PC-3 (cell line): ENCODE data around the gene ARHGAP31. TPM values are rescaled to one million over a fixed set of nuclear protein-coding genes. Genes with fewer than 3 reads are reported as not detected.

Experiments used
- ATAC-seq: fragments of 200-7000 bp; cut with Tn5 transposase; 2 replicates; pipeline ENCODE4 v1.9.1; 2020; ENCODE audit warnings: mild to moderate bottlenecking, moderate library complexity
- BruUV-seq: library from RNA; stranded (reverse); fragments of 400-500 nt; replicated peaks from 2 replicates; lab custom pipeline; 2021; lab: Mats Ljungman, UMichigan
- CTCF ChIA-PET: fragments of 300-600 bp; sonication (Branson Sonifier 250); formaldehyde crosslinking; loops from one replicate; lab custom pipeline; 2022; ENCODE audit warnings: antibody characterized with exemption; lab: Charles Lee
- POLR2A ChIA-PET: fragments of 300-600 bp; sonication (Branson Sonifier 250); formaldehyde crosslinking; loops from one replicate; lab custom pipeline; 2022; ENCODE audit warnings: antibody characterized with exemption; ENCODE audit not compliant: unreplicated experiment; lab: Charles Lee
- DNase-seq: peaks from one replicate; pipeline ENCODE4 v3.0.0-alpha.2; 2015
- H2AFZ ChIP-seq: fragments of 300-600 bp; sonication (generic); 2 replicates; pipeline ENCODE4 v1.6.0; 2016; ENCODE audit warnings: antibody characterized with exemption, low read length
- H3F3A ChIP-seq: fragments of 300-600 bp; sonication (generic); one replicate; pipeline ENCODE4 v1.6.0; 2017; ENCODE audit warnings: antibody characterized with exemption, low read length, control low read depth, mild to moderate bottlenecking; ENCODE audit not compliant: unreplicated experiment
- H3K27ac ChIP-seq: fragments of 300-600 bp; sonication (generic); 2 replicates; pipeline ENCODE4 v1.5.1; 2016; ENCODE audit warnings: mild to moderate bottlenecking, low read length
- H3K27me3 ChIP-seq: fragments of 300-600 bp; sonication (generic); 2 replicates; pipeline ENCODE4 v1.6.1; 2016; ENCODE audit warnings: low read length, mixed read lengths
- H3K36me3 ChIP-seq: fragments of 300-600 bp; sonication (generic); 2 replicates; pipeline ENCODE4 v1.6.1; 2016; ENCODE audit warnings: low read depth, mixed run types, low read length, mixed read lengths
- H3K4me1 ChIP-seq: fragments of 300-600 bp; sonication (generic); 2 replicates; pipeline ENCODE4 v1.5.1; 2016; ENCODE audit warnings: low read length; ENCODE audit not compliant: insufficient read depth
- H3K4me2 ChIP-seq: fragments of 300-600 bp; sonication (generic); 2 replicates; pipeline ENCODE4 v1.6.0; 2016; ENCODE audit warnings: low read length
- H3K4me3 ChIP-seq: fragments of 300-600 bp; sonication (generic); 2 replicates; pipeline ENCODE4 v1.5.1; 2016; ENCODE audit warnings: mild to moderate bottlenecking, low read length, mixed read lengths
- H3K79me2 ChIP-seq: fragments of 300-600 bp; sonication (generic); 2 replicates; pipeline ENCODE4 v1.6.1; 2017; ENCODE audit warnings: low read length, mixed read lengths
- H3K9ac ChIP-seq: fragments of 300-600 bp; sonication (generic); 2 replicates; pipeline ENCODE4 v1.6.0; 2016; ENCODE audit warnings: mild to moderate bottlenecking, low read length
- H3K9me2 ChIP-seq: fragments of 300-600 bp; sonication (generic); replicated peaks from 2 replicates; pipeline ENCODE4 v1.6.1; 2016; ENCODE audit warnings: mixed run types, low read length, mixed read lengths
- H3K9me3 ChIP-seq: fragments of 300-600 bp; sonication (generic); 2 replicates; pipeline ENCODE4 v1.6.1; 2016; ENCODE audit warnings: low read length, mixed read lengths
- H4K20me1 ChIP-seq: fragments of 300-600 bp; sonication (generic); 2 replicates; pipeline ENCODE4 v1.6.1; 2016; ENCODE audit warnings: low read length, mixed read lengths
- EZH2 ChIP-seq: fragments of 300-600 bp; sonication (generic); IDR thresholded peaks from one replicate; pipeline ENCODE4 v1.6.1; 2017; ENCODE audit warnings: antibody characterized with exemption, mild to moderate bottlenecking, low read length; ENCODE audit not compliant: unreplicated experiment
- EZH2phosphoT487 ChIP-seq: fragments of 300-600 bp; sonication (generic); IDR thresholded peaks from 2 replicates; pipeline ENCODE4 v1.6.1; 2018; ENCODE audit warnings: mild to moderate bottlenecking, antibody characterized with exemption, low read length, borderline replicate concordance
- intact Hi-C: fragments of 100-400 bp; cut with micrococcal nuclease; formaldehyde crosslinking; loops from 2 replicates; pipeline ENCODE4 v1.9.0; 2023
- total RNA-seq: library from RNA; depleted of rRNA; stranded (reverse); fragments of >200 nt; gene quantifications from 2 replicates; pipeline ENCODE4 v1.2.3, GENCODE V29; 2014; rRNA removed
- TF ChIP-seq, protein P1 (sequence below): fragments of 300-600 bp; sonication (generic); conservative IDR thresholded peaks from 2 replicates; pipeline ENCODE4 v1.5.1; 2017; ENCODE audit warnings: antibody characterized with exemption, low read depth, mild to moderate bottlenecking, low read length

The ARHGAP31 gene
- total RNA-seq, 1 experiment from 2014 or later = 7.8 TPM

GRCh38 chr3:119468041-119468440 lies 173.9 kb downstream of the ARHGAP31 start:
- H3K9ac ChIP-seq = peak overlapping the region; percentile 91; the same call in 1 of the 2 replicates
- peaks cover 23% of the 10 kb centered on the region for H3K4me1 ChIP-seq
- peak overlapping the region; percentile 99 for H2AFZ ChIP-seq
- H3K9me3 ChIP-seq = no peaks in the 10 kb centered on the region
- H3K4me2 ChIP-seq = peak overlapping the region; percentile 89
- no peaks in the 10 kb centered on the region for H3K27me3 ChIP-seq
- no TSS peak for BruUV-seq
- CTCF ChIA-PET = no interaction called here
- POLR2A ChIA-PET = no interaction called here
- H3K79me2 ChIP-seq = peaks cover 23% of the 10 kb centered on the region
- TF ChIP-seq, protein P1, sequence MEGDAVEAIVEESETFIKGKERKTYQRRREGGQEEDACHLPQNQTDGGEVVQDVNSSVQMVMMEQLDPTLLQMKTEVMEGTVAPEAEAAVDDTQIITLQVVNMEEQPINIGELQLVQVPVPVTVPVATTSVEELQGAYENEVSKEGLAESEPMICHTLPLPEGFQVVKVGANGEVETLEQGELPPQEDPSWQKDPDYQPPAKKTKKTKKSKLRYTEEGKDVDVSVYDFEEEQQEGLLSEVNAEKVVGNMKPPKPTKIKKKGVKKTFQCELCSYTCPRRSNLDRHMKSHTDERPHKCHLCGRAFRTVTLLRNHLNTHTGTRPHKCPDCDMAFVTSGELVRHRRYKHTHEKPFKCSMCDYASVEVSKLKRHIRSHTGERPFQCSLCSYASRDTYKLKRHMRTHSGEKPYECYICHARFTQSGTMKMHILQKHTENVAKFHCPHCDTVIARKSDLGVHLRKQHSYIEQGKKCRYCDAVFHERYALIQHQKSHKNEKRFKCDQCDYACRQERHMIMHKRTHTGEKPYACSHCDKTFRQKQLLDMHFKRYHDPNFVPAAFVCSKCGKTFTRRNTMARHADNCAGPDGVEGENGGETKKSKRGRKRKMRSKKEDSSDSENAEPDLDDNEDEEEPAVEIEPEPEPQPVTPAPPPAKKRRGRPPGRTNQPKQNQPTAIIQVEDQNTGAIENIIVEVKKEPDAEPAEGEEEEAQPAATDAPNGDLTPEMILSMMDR = no peak
- TF ChIP-seq EZH2phosphoT487 (no peak), EZH2 (no peak)
- ATAC-seq = no peak
- H3F3A ChIP-seq = no peaks in the 10 kb centered on the region
- no peaks in the 10 kb centered on the region for H4K20me1 ChIP-seq
- H3K4me3 ChIP-seq = peak overlapping the region; percentile 85; the same call in 1 of the 2 replicates
- intact Hi-C loops = no loop called here
- no peak for DNase-seq
- peaks cover 3% of the 10 kb centered on the region for H3K36me3 ChIP-seq
- H3K27ac ChIP-seq = no peak overlapping the region
- no peaks in the 10 kb centered on the region for H3K9me2 ChIP-seq

- H3K9me3 ChIP-seq = no peaks in the 10 kb centered on the region
- DNase-seq = peak; percentile 53
- H4K20me1 ChIP-seq = no peaks in the 10 kb centered on the region
- peaks cover 3% of the 10 kb centered on the region for H3K36me3 ChIP-seq
- ChIA-PET POLR2A (no interaction called here), CTCF (no interaction called here)
- H3K79me2 ChIP-seq = peaks cover 19% of the 10 kb centered on the region
- H3K9ac ChIP-seq = peak overlapping the region; percentile 91
- intact Hi-C loops = loop anchor here (1.0 kb wide), 2 partner anchors 29 to 212 kb away; partner anchors contain the start of gene TIMMDC1
- no peaks in the 10 kb centered on the region for H3K27me3 ChIP-seq
- H2AFZ ChIP-seq = peak overlapping the region; percentile 99
- H3K9me2 ChIP-seq = no peaks in the 10 kb centered on the region
- no peaks in the 10 kb centered on the region for H3F3A ChIP-seq
- H3K4me2 ChIP-seq = peak overlapping the region; percentile 89
- TF ChIP-seq, protein P1 = no peak
- TF ChIP-seq EZH2phosphoT487 (no peak), EZH2 (no peak)
- peaks cover 16% of the 10 kb centered on the region for H3K4me1 ChIP-seq
- BruUV-seq = no TSS peak
- peak; percentile 43 for ATAC-seq
- H3K4me3 ChIP-seq = peak overlapping the region; percentile 85
- no peak overlapping the region for H3K27ac ChIP-seq
Measured at GRCh38 chr3:119469418-119470189, 175.4 kb downstream of the ARHGAP31 start.

Other genes with a start within 250 kb of the ARHGAP31 start
- gene TEX55, start 148.2 kb upstream of the ARHGAP31 start, total RNA-seq = 0.33 TPM in 1 of 2 replicates, not detected in the other
- gene UPK1B, start 120.8 kb upstream of the ARHGAP31 start, total RNA-seq = 0.04 TPM in 1 of 2 replicates, not detected in the other
- gene B4GALT4, start 53.5 kb upstream of the ARHGAP31 start, total RNA-seq = 37.6 and 40.8 TPM in 2 replicates
- 49.1 and 56.5 TPM in 2 replicates for gene TMEM39A, start 169.2 kb downstream of the ARHGAP31 start, total RNA-seq
- 10.5 and 11.6 TPM in 2 replicates for gene POGLUT1, start 174.6 kb downstream of the ARHGAP31 start, total RNA-seq
- gene TIMMDC1, start 204.2 kb downstream of the ARHGAP31 start, total RNA-seq = 107 and 142 TPM in 2 replicates